Measurements from ENCODE around the gene AGBL1. TPM values are rescaled to one million over a fixed set of nuclear protein-coding genes. Genes with fewer than 3 reads are reported as not detected.

Gene AGBL1
- total and polyA plus RNA-seq, 2 experiments from 2014 or later = 0.03 TPM; not detected in 1

DNA sequence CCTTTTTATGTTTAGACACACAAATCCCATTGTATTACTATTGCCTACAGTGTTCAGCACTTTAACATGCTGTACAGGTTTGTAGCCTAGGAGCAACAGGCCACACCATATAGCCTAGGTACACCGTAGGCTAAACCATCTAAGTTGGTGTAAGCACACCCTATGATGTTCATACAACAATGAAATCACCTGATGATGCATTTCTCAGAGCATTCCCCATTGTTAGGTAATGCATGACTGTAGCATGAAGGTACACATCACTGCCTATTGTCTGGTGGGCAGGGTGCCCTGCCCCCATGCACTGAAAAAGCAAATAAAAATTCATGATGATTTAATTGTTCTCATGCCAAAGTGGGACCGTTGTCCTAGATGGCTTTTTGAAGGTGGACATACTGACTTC lies 183.6 kb downstream of the AGBL1 start:
- no peaks in the 10 kb centered on the region for H3K79me2 ChIP-seq (replicated peaks; ENCODE audit: insufficient read depth)
- H3K27ac Mint-ChIP-seq = no peak overlapping the region
- no peak overlapping the region for H2AFZ ChIP-seq
- H3K36me3 ChIP-seq (ENCODE audit: insufficient read depth) = no peaks in the 10 kb centered on the region
- peaks cover 18% of the 10 kb centered on the region; the same call in 1 of the 2 replicates for H3K9me2 ChIP-seq (ENCODE audit: insufficient read depth)
- no peak overlapping the region for H3K27ac ChIP-seq (ENCODE audit: low read depth)
- TF ChIP-seq NANOG (IDR thresholded peaks at IDR 0.05; ENCODE audit: borderline replicate concordance) (no peak), ZNF462 (CRISPR knock-in tag; IDR thresholded peaks at IDR 0.05) (no peak)
- no peaks in the 10 kb centered on the region for H3K27me3 ChIP-seq (ENCODE audit: insufficient read depth)
- H3K4me3 ChIP-seq = no peak overlapping the region
- no peaks in the 10 kb centered on the region for H3K36me3 Mint-ChIP-seq (ENCODE audit: low read depth)
- H3K4me3 Mint-ChIP-seq = no peak overlapping the region
- no peaks in the 10 kb centered on the region for H3K9me3 Mint-ChIP-seq
- no peak overlapping the region for H3K4me2 ChIP-seq
- no peaks in the 10 kb centered on the region for H3K27me3 Mint-ChIP-seq (ENCODE audit: insufficient read depth, low read depth, poor library complexity)
- H3K4me1 ChIP-seq (ENCODE audit: insufficient read depth) = no peaks in the 10 kb centered on the region
- no peaks in the 10 kb centered on the region for H3K4me1 Mint-ChIP-seq
- H4K20me1 ChIP-seq (replicated peaks; ENCODE audit: insufficient read depth) = no peaks in the 10 kb centered on the region
- no peaks in the 10 kb centered on the region for H3F3A ChIP-seq (replicated peaks; ENCODE audit: low read depth)
- ATAC-seq (no peak), DNase-seq (ENCODE audit: low spot score) (no peak)

GRCh38 chr15:86266896-86267484 lies 187.3 kb downstream of the AGBL1 start:
- no peaks in the 10 kb centered on the region for H3K36me3 ChIP-seq (ENCODE audit: insufficient read depth)
- no peak for TF ChIP-seq NANOG (IDR thresholded peaks at IDR 0.05; ENCODE audit: borderline replicate concordance)
- no peak for TF ChIP-seq JUNB (IDR thresholded peaks at IDR 0.05; ENCODE audit: unreplicated experiment)
- TF ChIP-seq ZNF114 (CRISPR knock-in tag; IDR thresholded peaks at IDR 0.05) = no peak
- no peak for TF ChIP-seq EZH2 (IDR thresholded peaks at IDR 0.05; ENCODE audit: low read depth, unreplicated experiment)
- TF ChIP-seq, protein P1, sequence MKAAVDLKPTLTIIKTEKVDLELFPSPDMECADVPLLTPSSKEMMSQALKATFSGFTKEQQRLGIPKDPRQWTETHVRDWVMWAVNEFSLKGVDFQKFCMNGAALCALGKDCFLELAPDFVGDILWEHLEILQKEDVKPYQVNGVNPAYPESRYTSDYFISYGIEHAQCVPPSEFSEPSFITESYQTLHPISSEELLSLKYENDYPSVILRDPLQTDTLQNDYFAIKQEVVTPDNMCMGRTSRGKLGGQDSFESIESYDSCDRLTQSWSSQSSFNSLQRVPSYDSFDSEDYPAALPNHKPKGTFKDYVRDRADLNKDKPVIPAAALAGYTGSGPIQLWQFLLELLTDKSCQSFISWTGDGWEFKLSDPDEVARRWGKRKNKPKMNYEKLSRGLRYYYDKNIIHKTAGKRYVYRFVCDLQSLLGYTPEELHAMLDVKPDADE (IDR thresholded peaks at IDR 0.05) = no peak

More at GRCh38 chr15:86266896-86267484, 187.3 kb downstream of the AGBL1 start:
- Histone ChIP-seq H3K4me3 (no peak overlapping the region), H2AFZ (no peak overlapping the region), H3K27me3 (ENCODE audit: insufficient read depth) (no peaks in the 10 kb centered on the region), H3K27ac (ENCODE audit: low read depth) (no peak overlapping the region), H3F3A (replicated peaks; ENCODE audit: low read depth) (no peaks in the 10 kb centered on the region), H4K20me1 (replicated peaks; ENCODE audit: insufficient read depth) (no peaks in the 10 kb centered on the region), H3K9me2 (ENCODE audit: insufficient read depth) (peaks cover 18% of the 10 kb centered on the region; the same call in 1 of the 2 replicates), H3K4me2 (no peak overlapping the region), H3K79me2 (replicated peaks; ENCODE audit: insufficient read depth) (no peaks in the 10 kb centered on the region), H3K4me1 (ENCODE audit: insufficient read depth) (no peaks in the 10 kb centered on the region)
- DNase-seq (ENCODE audit: low spot score) (no peak), ATAC-seq (no peak)
- no peaks in the 10 kb centered on the region for H3K36me3 Mint-ChIP-seq (ENCODE audit: low read depth)
- H3K4me3 Mint-ChIP-seq = no peak overlapping the region
- H3K4me1 Mint-ChIP-seq = no peaks in the 10 kb centered on the region
- H3K27me3 Mint-ChIP-seq (ENCODE audit: insufficient read depth, low read depth, poor library complexity) = no peaks in the 10 kb centered on the region
- no peak overlapping the region for H3K27ac Mint-ChIP-seq
- no peaks in the 10 kb centered on the region for H3K9me3 Mint-ChIP-seq

Data from GM23338 (cell line).